GM21381 (cell line): ENCODE results near the gene IGSF23.
"Not testable (repeated sequence)": the region's sequence is repeated elsewhere in the genome, so short reads cannot be mapped to it uniquely, and the experiment has no call there.

Source experiments
- ATAC-seq: cut with Tn5 transposase; IDR thresholded peaks from one replicate; pipeline ENCODE4 v1.9.1; 2021; ENCODE audit warnings: mild to moderate bottlenecking, moderate library complexity; ENCODE audit not compliant: unreplicated experiment

IGSF23 gene

DNA sequence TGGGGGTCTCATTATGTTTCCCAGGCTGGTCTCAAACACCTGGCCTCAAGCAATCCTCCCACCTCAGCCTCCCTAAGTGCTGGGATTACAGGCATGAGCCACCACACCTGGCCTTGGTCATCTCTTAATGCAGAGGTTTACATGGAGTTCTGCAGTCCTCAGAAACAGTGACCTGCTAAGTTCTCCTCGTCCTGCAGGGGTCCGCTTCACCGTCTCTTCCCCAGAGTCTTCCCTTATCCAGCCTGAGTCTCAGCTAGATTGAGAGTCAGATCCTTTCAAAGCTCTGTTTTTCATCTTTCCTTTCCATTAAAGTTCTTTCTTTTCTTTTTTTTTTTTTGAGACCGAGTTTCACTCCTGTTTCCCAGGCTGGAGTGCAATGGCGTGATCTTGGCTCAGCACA, 2.9 kb upstream of the IGSF23 start:
- ATAC-seq, result not testable (repeated sequence)

DNA sequence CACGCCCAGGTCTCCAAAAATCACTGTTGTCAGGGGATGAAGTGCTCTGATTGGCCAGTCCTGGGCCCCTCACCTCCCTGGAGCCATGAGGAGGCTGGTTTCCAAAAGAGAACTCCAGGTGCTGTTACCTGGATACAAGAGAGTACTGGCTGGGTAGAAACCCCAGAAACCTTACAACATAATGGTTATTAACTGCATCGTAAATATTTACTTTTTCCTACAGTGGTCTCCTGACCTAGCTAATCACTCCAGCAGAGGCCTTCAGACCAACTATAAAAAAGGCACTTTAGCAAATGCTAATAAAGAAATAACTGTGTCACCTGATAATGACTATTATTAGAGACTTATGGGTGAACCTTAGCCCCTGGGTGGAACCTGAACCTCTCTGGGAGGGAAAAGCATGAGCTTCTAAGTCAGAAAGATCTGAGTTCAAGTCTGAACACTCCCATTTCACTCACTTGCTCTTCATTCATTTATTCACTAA, 1.5 kb upstream of the IGSF23 start:
- ATAC-seq, result no peak

DNA sequence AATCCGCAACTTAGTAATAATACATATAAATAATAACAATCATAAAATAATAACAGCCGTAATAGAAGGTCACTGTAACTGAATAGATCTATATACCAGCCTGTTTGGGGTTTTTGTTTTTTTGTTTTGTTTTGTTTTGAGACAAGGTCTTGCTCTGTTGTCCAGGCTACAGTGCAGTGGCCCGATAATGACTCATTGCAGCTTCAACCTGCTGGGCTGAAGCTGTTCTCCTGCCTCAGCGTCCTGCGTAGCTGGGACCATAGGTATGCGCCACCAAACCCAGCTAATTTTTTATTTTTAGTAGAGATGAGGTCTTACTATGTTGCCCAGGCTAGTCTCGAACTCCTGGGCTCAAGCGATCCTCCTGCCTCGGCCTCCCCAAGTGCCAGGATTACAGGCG, 950 bp downstream of the IGSF23 start:
- no peak for ATAC-seq

DNA sequence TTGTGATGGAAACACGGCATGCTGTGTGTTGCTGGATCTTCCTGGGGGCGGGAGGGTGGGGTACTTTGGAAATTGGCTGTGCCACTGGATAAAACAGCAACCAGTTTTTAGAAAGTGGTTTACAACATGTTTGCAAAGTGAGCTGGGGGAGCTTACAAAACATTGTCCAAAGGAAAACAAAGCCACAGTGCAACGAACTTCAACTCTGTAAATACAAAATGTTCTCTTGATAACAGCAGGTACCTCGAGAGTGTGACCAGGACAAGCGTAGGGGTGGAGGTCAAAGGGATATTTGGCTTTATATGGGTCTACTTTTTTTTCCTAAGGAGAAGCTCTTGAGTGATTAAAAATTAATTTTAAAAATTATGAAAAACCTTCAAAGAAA, 2.5 kb downstream of the IGSF23 start:
- no peak for ATAC-seq

DNA sequence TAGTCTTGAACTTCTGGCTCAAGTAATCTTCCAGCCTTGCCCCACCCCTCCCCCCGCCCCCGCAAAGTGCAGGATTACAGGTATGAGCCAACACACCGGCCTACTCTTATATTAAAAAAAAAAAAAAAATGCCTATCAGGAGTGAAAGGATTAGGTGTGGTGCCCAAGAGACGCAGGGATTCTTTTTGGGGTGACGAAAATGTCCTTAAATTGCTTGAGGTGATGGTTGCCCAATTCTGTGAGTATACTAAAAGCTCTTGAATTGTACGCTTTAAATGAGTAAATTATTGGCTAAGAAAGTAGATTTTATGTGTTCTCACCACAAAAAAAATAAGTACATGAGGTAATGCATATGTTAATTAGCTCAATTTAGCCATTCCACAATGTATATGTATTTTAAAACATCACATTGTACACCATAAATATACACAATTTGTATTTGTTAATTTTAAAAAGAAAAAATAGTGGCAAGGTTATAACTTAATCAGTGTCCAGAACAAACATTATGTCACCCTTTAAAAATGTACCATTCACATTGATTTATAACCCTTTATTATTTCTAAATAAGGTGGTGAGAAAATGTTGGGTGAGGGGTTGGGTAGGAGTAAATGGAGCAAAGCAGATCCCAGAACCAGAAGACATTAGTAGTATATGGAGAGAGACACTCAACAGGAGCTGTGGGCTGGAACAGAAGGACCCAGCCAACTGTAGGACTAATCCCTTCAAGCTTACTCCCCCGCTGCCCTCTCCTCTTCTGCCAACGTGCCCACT, 3.9 kb downstream of the IGSF23 start:
- no peak for ATAC-seq

DNA sequence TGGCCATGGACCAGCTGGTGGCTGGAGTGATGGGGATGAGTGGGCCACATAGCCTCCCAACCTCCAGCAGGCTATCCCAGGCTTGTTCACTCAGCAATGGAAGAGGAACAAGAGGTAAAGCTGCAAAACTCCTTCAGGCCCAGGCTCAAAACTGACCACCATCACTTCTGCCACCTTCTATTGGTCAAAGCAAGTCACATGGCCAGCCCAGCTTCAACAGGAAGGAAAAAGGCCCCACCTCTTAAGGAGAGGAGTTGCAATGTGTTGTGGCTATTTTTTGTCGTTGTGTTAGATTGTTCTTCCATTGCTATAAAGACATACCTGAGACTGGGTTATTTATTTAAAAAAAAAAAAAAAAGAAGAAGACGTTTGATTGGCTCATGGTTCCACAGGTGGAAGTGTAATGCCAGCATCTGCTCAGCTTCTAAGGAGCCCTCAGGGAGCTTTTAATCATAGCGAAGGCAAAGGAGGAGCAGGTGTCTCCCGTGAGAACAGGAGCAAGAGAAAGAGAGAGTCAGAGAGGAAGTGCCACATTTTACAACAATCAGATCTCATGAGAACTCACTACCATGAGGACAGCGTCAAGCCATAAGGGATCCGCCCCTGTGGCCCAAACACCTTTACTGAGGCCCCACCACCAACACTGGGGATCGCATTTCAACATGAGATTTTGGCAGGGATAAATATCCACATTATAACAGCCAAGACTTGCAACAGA, 5.4 kb downstream of the IGSF23 start:
- ATAC-seq, result no peak

DNA sequence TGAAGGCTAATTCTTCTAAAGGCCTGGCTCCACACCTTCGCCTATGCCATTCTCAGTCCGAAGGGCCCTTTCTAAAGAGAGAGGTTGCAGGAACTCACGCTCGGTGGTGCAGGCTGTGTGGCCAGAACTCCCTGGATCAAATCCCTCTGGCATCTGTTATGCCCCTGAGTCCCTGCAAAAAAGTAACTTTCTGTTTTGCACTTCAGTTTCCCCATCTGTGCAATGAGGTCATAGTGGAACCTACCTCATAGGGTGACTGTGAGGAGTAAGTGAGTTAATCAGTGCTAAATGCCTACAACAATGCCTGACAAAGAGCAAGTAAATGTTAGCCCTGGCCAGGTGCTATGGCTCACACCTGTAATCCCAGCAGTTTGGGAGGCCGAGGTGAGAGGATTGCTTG, 7.3 kb downstream of the IGSF23 start:
- ATAC-seq, result no peak

DNA sequence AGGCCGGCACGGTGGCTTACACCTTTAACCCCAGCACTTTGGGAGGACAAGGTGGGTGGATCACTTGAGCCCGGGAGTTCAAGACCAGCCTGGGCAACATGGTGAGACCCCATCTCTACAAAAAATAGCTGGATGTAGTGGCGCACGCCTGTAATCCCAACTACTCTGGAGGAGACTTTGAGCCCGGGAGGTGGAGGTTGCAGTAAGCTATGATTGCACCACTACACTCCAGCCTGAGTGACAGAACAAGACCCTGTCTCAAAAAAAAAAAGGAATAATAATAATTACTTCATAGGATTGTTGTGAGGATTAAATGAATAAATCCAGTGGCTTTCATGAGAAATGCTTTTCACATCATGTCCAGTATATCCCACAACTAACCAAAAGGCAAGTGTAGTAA, 8.0 kb downstream of the IGSF23 start:
- ATAC-seq, result no peak

DNA sequence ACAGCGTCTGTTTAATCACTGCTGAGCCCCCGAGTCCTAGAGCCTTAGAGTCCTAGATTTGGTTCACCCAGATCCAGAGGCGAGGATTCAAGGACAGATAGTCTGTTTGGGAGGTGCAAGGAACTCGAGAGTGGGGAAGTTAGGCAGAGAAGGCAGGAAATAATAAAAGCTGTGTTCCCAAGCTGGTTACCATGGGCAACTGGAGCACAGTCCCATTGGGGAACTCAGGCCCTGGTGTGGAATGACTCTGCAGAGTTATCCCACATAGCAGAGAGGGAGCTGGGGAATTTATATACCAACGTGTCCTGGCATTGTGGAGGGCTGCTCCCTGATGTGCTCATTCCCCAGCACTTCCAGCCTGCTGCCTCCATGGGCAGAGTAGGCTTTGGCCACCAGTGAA, 9.7 kb downstream of the IGSF23 start:
- no peak for ATAC-seq

DNA sequence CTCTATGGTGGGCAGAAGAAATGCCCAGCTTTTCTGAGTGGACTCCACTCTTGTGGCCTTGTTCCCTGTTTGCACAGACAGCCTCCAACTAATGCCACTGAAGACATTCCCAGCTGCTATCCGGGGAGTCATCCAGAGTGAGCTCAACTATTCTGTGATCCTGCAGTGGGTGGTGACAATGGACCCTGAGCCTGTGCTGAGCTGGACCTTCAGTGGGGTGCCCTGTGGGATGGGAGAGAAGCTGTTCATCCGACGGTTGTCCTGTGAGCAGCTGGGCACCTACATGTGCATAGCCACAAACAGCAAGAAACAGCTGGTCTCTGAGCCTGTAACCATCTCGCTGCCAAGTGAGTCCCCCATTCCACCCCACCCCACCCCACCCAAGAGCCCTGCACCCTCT, 10.3 kb downstream of the IGSF23 start:
- no peak for ATAC-seq

DNA sequence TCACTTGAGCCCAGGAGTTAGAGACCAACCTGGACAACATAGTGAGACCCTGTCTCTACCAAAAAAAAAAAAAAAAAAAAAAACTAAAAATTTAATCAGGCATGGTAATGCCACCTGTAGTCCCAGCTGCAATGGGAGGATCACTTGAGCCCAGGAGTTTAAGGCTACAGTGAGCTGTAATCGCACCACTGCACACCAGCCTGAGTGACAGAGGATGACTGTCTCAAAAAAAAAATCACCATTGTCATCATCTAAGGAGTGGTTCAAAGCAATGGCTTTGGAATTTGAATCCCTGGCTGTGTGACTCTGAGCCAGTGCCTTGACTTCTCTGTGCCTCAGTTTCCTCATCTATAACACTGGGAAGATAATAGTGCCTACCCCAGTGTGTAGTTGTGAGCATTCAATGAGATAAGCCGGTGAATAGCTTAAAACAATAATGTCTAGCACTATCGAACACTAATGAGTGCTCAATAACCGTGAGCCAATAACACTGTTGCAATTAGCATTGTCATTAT, 11.5 kb downstream of the IGSF23 start:
- no peak for ATAC-seq

DNA sequence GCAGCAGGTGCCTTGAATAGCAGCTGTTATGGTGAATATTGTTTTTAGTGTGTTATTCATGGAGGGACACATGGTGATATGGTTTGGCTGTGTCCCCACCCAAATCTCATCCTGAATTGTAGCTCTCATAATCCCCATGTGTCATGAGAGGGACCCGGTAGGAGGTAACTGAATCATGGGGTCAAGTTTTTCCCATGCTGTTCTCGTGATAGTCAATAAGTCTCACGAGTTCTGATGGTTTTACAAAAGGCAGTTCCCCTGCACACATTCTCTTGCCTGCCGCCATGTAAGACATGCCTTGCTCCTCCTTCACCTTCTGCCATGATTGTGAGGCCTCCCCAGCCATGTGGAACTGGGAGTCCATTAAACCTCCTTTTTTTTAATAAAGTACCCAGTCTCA, 12.3 kb downstream of the IGSF23 start:
- not testable (repeated sequence) for ATAC-seq

DNA sequence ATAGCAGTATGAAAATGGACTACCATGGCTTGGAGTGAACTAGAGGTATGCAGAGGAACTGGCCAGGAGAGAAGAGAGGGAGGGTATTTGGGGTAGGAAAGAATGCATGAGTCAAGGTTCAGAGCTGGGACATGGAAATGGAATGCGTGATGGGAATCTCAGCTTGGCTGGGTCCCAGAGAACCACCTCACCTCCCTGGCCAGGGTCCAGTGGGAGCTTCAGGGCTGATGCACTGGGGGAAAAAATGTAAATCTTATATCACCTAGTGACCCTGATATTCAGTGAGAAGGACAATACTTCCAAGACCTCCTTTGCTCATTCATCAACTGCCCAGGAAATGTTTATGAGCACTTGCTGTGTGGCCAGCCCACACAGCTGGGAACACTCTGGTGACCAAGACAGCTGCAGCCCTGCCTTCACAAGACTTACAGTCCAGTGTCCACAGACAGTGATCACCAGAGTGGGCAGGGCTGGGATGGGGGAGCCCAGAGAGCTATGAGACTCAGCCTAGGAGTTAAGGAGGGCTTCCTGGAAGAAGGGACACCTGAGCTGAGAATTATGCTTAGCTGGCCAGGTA, 12.8 kb downstream of the IGSF23 start:
- no peak for ATAC-seq

DNA sequence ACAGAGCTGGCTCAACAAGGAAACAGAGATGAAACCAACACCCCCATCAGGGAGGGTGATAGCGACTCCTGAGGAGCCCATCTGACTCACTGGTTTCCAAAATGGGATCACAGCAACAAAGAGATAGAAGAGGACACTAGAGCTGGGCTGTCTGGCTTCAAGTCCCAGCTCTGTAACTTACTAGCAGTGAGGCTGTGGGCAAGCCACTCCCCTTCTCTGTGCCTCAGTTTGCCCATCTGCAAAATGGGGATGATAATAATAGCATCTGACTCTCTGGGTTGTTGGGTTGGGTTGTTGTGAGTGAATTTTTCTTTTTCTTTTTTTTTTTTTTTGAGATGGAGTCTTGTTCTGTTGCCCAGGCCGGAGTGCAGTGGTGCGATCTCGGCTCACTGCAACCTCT, 14.3 kb downstream of the IGSF23 start:
- no peak for ATAC-seq

DNA sequence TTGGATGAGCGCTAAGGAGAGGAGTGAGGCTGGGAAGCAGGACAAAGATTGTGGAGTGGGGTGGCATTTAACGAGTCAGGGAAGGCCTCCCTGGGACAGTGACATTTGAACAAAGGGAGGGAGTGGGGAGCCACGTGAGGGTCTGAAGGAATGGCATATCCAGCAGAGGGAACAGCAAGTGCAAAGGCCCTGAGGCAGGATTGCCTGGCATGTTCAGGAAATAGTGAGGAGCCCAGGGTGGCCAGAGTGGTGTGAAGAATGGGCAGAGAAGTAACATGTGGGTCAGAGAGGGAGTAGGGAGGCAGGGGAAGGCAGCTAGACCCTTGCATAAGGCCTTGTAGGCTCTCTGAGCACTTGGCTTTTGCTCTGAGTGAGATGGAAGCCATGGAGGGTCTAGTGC, 15.4 kb downstream of the IGSF23 start:
- ATAC-seq, result no peak

DNA sequence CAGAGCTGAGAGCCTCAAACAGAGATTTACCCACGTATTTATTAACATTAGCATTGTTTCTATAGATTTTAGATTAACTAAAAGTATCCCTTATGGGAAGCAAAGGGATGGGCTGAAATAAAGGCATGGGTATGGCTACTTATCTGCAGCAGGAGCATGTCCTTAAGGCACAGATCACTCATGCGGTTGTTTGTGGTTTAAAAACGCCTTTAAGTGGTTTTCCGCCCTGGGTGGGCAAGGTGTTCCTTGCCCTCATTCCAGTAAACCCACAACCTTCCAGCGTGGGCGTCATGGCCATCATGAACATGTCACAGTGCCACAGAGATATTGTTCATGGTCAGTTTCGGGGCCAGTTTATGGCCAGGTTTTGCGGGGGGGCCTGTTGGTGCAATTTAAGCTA, 18.2 kb downstream of the IGSF23 start:
- ATAC-seq, result not testable (repeated sequence)

DNA sequence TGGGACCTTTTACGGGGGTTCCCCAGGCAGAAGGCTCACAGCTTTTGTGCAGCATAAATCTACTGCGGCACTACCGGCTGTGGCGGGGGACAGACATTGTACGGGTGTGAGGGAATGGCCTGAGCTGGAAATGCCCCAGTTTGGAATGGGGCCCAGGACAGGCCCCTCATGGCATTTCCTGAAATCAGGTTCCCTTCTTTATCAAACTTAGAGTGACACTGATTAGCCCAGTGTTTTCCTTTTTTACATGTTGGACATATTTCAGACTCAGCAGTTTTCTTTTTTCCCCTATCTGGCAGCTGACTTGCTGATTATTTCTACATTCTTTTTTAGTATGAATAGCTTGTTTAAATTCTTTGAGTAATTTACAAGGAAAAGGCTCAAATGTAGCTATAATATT, 20.7 kb downstream of the IGSF23 start:
- not testable (repeated sequence) for ATAC-seq

DNA sequence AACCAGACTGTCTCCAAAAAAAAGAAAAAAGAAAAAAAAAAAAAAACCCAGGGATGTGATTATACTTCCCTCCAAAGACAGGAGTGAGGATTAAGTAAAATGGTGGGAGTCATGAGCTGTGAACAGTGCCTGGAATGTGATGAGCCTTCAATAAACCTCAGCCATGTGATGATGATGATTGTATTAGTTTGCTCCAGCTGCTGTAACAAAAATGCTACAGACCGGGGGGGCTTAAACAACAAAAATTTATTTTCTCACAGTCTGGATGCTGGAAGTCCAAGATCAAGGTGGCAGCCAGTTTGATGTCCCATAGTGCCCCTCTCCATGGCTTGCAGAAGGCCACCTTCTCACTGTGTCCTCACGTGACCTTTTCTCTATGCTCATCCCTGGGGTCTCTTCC, 21.4 kb downstream of the IGSF23 start:
- no peak for ATAC-seq

DNA sequence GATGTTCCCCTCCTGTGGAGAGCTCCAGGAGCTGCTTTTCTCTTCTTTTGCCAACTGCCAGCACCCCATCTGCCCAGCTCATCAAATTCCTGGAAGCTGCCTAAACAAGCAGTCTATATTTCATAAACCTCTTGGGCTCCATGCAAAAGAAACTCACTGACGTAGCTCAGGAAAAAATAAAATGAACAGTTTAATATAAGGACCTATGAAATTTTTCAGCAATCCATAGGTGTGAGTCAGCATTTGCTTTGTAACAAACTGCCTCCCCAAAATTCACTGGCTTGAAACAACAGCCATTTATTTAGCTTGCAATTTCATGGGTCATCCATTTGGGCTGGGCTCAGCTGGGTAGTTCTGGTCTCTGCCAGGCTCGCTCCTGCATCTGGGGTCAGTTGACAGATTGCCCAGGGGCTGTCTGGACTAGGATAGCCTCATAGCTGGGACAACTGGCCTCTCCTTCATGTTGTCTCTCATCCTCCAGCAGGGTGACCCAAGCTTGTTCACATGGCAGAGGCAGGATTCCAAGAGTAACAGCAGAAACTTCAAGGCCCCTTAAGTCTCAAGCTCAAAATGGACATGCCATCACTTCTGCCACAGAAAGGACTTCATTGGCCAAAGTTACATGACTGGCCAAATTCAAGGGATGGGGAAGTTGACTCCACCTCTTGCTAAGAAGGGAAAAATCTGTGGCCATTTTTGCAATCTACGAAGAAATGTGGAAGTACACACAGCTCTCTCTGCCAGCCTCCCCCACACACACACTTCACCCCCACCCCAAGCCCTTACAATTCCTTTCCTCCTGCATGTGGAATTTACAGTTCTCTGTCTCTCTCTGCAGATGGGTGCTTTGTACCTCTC, 22.4 kb downstream of the IGSF23 start:
- no peak for ATAC-seq

DNA sequence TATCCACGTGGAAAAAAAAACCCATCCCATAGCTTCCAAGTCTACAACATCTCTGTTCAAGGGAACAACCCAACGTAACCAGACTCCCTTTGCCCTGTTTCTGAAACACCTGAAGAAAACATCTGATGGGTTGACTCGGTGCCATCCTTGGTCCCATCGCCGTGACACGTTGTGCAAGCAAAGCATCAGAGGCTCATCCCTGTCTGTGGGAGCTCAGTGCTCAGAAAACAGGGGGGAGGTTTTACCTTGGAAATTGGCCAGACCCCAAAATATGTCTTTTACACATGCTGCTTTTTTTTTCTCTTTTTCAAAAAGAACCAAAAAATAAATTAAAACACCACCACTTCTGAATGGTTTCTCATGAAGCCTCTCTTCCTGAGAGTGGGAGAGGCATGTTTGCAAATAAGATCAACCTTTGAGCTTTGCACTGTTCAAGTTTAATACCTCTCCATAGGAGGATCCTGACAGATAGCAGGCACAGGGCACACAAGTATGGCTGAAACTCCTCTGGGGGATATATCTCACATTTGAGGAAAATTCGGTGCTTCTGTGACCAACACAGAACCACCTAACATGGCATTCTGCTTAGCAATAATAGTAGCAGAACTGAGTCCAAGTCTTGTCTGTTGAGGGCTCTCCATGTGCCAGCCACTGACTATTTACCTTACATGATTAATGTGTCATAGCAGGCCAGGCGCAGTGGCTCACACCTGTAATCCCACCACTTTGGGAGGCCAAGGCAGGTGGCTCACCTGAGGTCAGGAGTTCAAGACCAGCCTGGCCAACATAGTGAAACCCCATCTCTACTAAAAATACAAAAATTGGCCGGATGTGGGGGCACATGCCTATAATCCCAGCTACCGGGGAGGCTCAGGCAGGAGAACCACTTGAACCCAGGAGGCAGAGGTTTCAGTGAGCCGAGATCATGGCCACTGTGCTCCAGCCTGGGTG, 23.4 kb downstream of the IGSF23 start:
- ATAC-seq, result no peak
